IMR-90 (cell line): Measurements from ENCODE around the gene SLC12A8. TPM values are rescaled to one million over a fixed set of nuclear protein-coding genes. Genes with fewer than 3 reads are reported as not detected.

ENCODE experiments used
- ATAC-seq: fragments of 200-7000 bp; cut with Tn5 transposase; 2 replicates; pipeline ENCODE4 v1.9.1; 2020; ENCODE audit warnings: low read depth, mild to moderate bottlenecking, moderate library complexity
- BruUV-seq: library from RNA; stranded (reverse); fragments of 400-500 nt; replicated peaks from 2 replicates; lab custom pipeline; 2021; lab: Mats Ljungman, UMichigan
- CTCF ChIA-PET: fragments of 300-600 bp; formaldehyde crosslinking; extraction: SDS; loops from one replicate; lab custom pipeline; 2021; ENCODE audit warnings: antibody characterized with exemption; lab: Yijun Ruan, JAX
- POLR2A ChIA-PET: fragments of 300-600 bp; sonication (Branson Sonifier 250); formaldehyde crosslinking; loops from one replicate; lab custom pipeline; 2022; ENCODE audit warnings: antibody characterized with exemption; ENCODE audit not compliant: unreplicated experiment; lab: Charles Lee
- DNase-seq: peaks from one replicate; pipeline ENCODE4 v3.0.0; 2013
- H2AFZ ChIP-seq: replicated peaks from 2 replicates; pipeline ENCODE3; 2013; ENCODE audit warnings: low read length, mild to moderate bottlenecking; ENCODE audit not compliant: poor library complexity
- H2AK5ac ChIP-seq: 2 replicates; pipeline ENCODE4 v1.6.1; 2013; ENCODE audit warnings: low read depth, low read length, inconsistent platforms
- H2AK9ac ChIP-seq: replicated peaks from 2 replicates; pipeline ENCODE3; 2013; ENCODE audit warnings: mild to moderate bottlenecking, low read depth, low read length, moderate library complexity; ENCODE audit not compliant: poor library complexity
- H2BK120ac ChIP-seq: 2 replicates; pipeline ENCODE4 v1.6.1; 2013; ENCODE audit warnings: low read depth, low read length, inconsistent platforms
- H2BK15ac ChIP-seq: 3 replicates; pipeline ENCODE4 v1.6.1; 2013; ENCODE audit warnings: low read depth, low read length, inconsistent platforms
- H2BK20ac ChIP-seq: 2 replicates; pipeline ENCODE4 v1.6.1; 2013; ENCODE audit warnings: low read depth, mild to moderate bottlenecking, inconsistent platforms, low read length, moderate library complexity
- H2BK5ac ChIP-seq: 2 replicates; pipeline ENCODE4 v1.6.1; 2013; ENCODE audit warnings: mild to moderate bottlenecking, low read depth, low read length, inconsistent platforms; ENCODE audit not compliant: poor library complexity, severe bottlenecking
- H3K14ac ChIP-seq: replicated peaks from 2 replicates; pipeline ENCODE4 v1.6.1; 2013; ENCODE audit warnings: low read depth, low read length, inconsistent platforms
- H3K18ac ChIP-seq: 2 replicates; pipeline ENCODE4 v1.6.1; 2013; ENCODE audit warnings: low read depth, low read length, control low read depth
- H3K23ac ChIP-seq: 2 replicates; pipeline ENCODE4 v1.6.1; 2013; ENCODE audit warnings: low read depth, low read length, inconsistent platforms
- H3K27ac ChIP-seq: 2 replicates; pipeline ENCODE4 v1.5.1; 2013; ENCODE audit warnings: mild to moderate bottlenecking, control low read depth, low read length; ENCODE audit not compliant: insufficient read depth
- H3K27me3 ChIP-seq: 2 replicates; pipeline ENCODE4 v1.6.1; 2013; ENCODE audit warnings: low read length; ENCODE audit not compliant: control insufficient read depth, insufficient read depth
- H3K36me3 ChIP-seq: 2 replicates; pipeline ENCODE4 v1.6.1; 2013; ENCODE audit warnings: low read length, mixed read lengths; ENCODE audit not compliant: control insufficient read depth, insufficient read depth
- H3K4ac ChIP-seq: 2 replicates; pipeline ENCODE4 v1.6.1; 2013; ENCODE audit warnings: low read depth, low read length, inconsistent platforms
- H3K4me1 ChIP-seq: 2 replicates; pipeline ENCODE4 v1.6.1; 2013; ENCODE audit warnings: low read length, mixed read lengths; ENCODE audit not compliant: control insufficient read depth, insufficient read depth
- H3K4me2 ChIP-seq: 2 replicates; pipeline ENCODE4 v1.6.1; 2013; ENCODE audit warnings: low read depth, mild to moderate bottlenecking, control low read depth, low read length, moderate library complexity
- H3K4me3 ChIP-seq: 2 replicates; pipeline ENCODE4 v1.5.1; 2013; ENCODE audit warnings: low read depth, mild to moderate bottlenecking, control low read depth, low read length, moderate library complexity; ENCODE audit not compliant: insufficient read depth
- H3K56ac ChIP-seq: 2 replicates; pipeline ENCODE4 v1.6.1; 2013; ENCODE audit warnings: low read length, inconsistent platforms; ENCODE audit not compliant: insufficient read depth; ENCODE audit errors: extremely low read depth
- H3K79me1 ChIP-seq, 2 experiments: 2 replicates each; pipeline ENCODE4 v1.6.1; 2013; ENCODE audit warnings: low read length in 2 of 2, inconsistent platforms in 1 of 2, low read depth in 1 of 2
- H3K9ac ChIP-seq: 2 replicates; pipeline ENCODE4 v1.6.1; 2013; ENCODE audit warnings: low read depth, low read length, control low read depth
- H3K9me1 ChIP-seq: 2 replicates; pipeline ENCODE4 v1.6.1; 2013; ENCODE audit warnings: low read length, inconsistent platforms; ENCODE audit not compliant: insufficient read depth
- H3K9me3 ChIP-seq: 2 replicates; pipeline ENCODE4 v1.6.1; 2013; ENCODE audit warnings: low read length; ENCODE audit not compliant: control insufficient read depth, insufficient read depth
- H4K20me1 ChIP-seq: 2 replicates; pipeline ENCODE4 v1.6.1; 2013; ENCODE audit warnings: low read length, inconsistent platforms; ENCODE audit not compliant: insufficient read depth
- H4K5ac ChIP-seq: 2 replicates; pipeline ENCODE4 v1.6.1; 2013; ENCODE audit warnings: mild to moderate bottlenecking, low read depth, low read length, control low read depth
- H4K8ac ChIP-seq, 2 experiments: 2 replicates each; pipeline ENCODE4 v1.6.1; 2013; ENCODE audit warnings: low read depth in 2 of 2, low read length in 2 of 2, control low read depth in 1 of 2, inconsistent platforms in 1 of 2
- H4K91ac ChIP-seq: 2 replicates; pipeline ENCODE4 v1.6.1; 2013; ENCODE audit warnings: low read depth, low read length, inconsistent platforms; ENCODE audit not compliant: insufficient read depth
- BHLHE40 ChIP-seq: fragments of 150-350 bp; IDR thresholded peaks from 2 replicates; pipeline ENCODE4 v1.6.1; 2016; ENCODE audit warnings: mild to moderate bottlenecking, low read depth, low read length
- CEBPB ChIP-seq: IDR thresholded peaks from 2 replicates; pipeline ENCODE4 v1.6.1; 2012; ENCODE audit warnings: low read depth, low read length, improper control_type of control experiment
- CHD1 ChIP-seq: IDR thresholded peaks from 2 replicates; pipeline ENCODE4 v1.6.1; 2012; ENCODE audit warnings: low read depth, low read length, improper control_type of control experiment
- CTCF ChIP-seq: conservative IDR thresholded peaks from 2 replicates; pipeline ENCODE4 v1.5.1; 2012; ENCODE audit warnings: mild to moderate bottlenecking, low read depth, low read length, improper control_type of control experiment
- FOS ChIP-seq: fragments of 150-350 bp; IDR thresholded peaks from 2 replicates; pipeline ENCODE4 v1.6.1; 2016; ENCODE audit warnings: low read depth, low read length
- MAFK ChIP-seq: IDR thresholded peaks from 2 replicates; pipeline ENCODE4 v1.6.1; 2012; ENCODE audit warnings: low read depth, low read length, improper control_type of control experiment
- MAZ ChIP-seq: IDR thresholded peaks from 2 replicates; pipeline ENCODE4 v1.6.1; 2012; ENCODE audit warnings: low read depth, mild to moderate bottlenecking, low read length, improper control_type of control experiment, moderate library complexity, borderline replicate concordance
- MXI1 ChIP-seq: IDR thresholded peaks from 2 replicates; pipeline ENCODE4 v1.6.1; 2012; ENCODE audit warnings: low read depth, mild to moderate bottlenecking, low read length, moderate library complexity, borderline replicate concordance
- NFE2L2 ChIP-seq: fragments of 150-350 bp; IDR thresholded peaks from 2 replicates; pipeline ENCODE4 v1.6.1; 2016; ENCODE audit warnings: low read depth, mild to moderate bottlenecking, low read length
- POLR2A ChIP-seq: IDR thresholded peaks from 2 replicates; pipeline ENCODE4 v1.6.1; 2012; ENCODE audit warnings: mild to moderate bottlenecking, low read depth, low read length
- RAD21 ChIP-seq: IDR thresholded peaks from 2 replicates; pipeline ENCODE4 v1.6.1; 2012; ENCODE audit warnings: low read length, improper control_type of control experiment
- RCOR1 ChIP-seq: IDR thresholded peaks from 2 replicates; pipeline ENCODE4 v1.6.1; 2012; ENCODE audit warnings: mild to moderate bottlenecking, low read length, improper control_type of control experiment; ENCODE audit not compliant: insufficient replicate concordance
- RFX5 ChIP-seq: IDR thresholded peaks from 2 replicates; pipeline ENCODE4 v1.8.0; 2012; ENCODE audit warnings: low read depth, mild to moderate bottlenecking, low read length, moderate library complexity
- SMC3 ChIP-seq: fragments of 150-350 bp; IDR thresholded peaks from 2 replicates; pipeline ENCODE4 v1.6.1; 2016; ENCODE audit warnings: low read depth, mild to moderate bottlenecking, antibody characterized with exemption, low read length, moderate library complexity
- USF2 ChIP-seq: fragments of 150-350 bp; IDR thresholded peaks from 2 replicates; pipeline ENCODE4 v1.6.1; 2017; ENCODE audit warnings: mild to moderate bottlenecking, antibody characterized with exemption, low read length, low read depth
- WGBS, 2 experiments: methylation state at CpG; one replicate each; pipeline versions ENCODE4 v1.1.5 to v1.1.7; 2013; ENCODE audit warnings: missing lambda C conversion rate in 2 of 2; ENCODE audit not compliant: insufficient read length in 1 of 2; ENCODE audit errors: extremely low coverage in 2 of 2; 5-methylcytosine and 5-hydroxymethylcytosine counted together
- dilution Hi-C: fragments of 300-500 bp; cut with HindIII; formaldehyde crosslinking; loops from one replicate; pipeline ENCODE4 v1.14.3; 2018; ENCODE audit warnings: low sequenced_read_pairs; ENCODE audit not compliant: unreplicated experiment
- in situ Hi-C: fragments of 300-500 bp; cut with MboI; formaldehyde crosslinking; loops from 3 replicates; pipeline ENCODE4 v1.14.3; 2019; ENCODE audit warnings: low sequenced_read_pairs, inconsistent platforms, mixed read lengths
- intact Hi-C: fragments of 100-400 bp; cut with micrococcal nuclease; formaldehyde crosslinking; loops from 2 replicates; pipeline ENCODE4 v1.10.0; 2022
- polyA plus RNA-seq, 3 experiments: library from polyadenylated mRNA; depleted of rRNA; stranded (reverse); fragments of >200 nt; gene quantifications; 2 replicates each; pipeline ENCODE4 v1.2.3, GENCODE V29; 2012; ENCODE audit warnings: low replicate concordance in 1 of 3
- total RNA-seq: library from RNA; depleted of rRNA; stranded (reverse); fragments of >200 nt; gene quantifications from 2 replicates; pipeline ENCODE4 v1.2.3, GENCODE V29; 2012
- TF ChIP-seq, protein P1 (sequence below): fragments of 150-350 bp; IDR thresholded peaks from 2 replicates; pipeline ENCODE4 v1.6.1; 2016; ENCODE audit warnings: low read depth, mild to moderate bottlenecking, low read length, moderate library complexity, borderline replicate concordance

Gene SLC12A8
- total and polyA plus RNA-seq, 2 of the 4 experiments (the other 2 are of a cell fraction): 2.2 to 4.3 TPM

- no peak overlapping the region for H2BK5ac ChIP-seq
- H3K4me2 ChIP-seq: peak overlapping the region; percentile 34; the same call in 1 of the 2 replicates
- no peak overlapping the region for H3K23ac ChIP-seq
- H3K18ac ChIP-seq: no peak overlapping the region
- no peak overlapping the region for H3K4me3 ChIP-seq
- H3K36me3 ChIP-seq: peaks cover 43% of the 10 kb centered on the region
- dilution Hi-C loops (no loop called here), intact Hi-C loops (loop anchor here (2.0 kb wide), 1 partner anchor 393 kb away; no protein-coding TSS in a partner anchor), in situ Hi-C loops (loop anchor here (10.0 kb wide), 1 partner anchor 389 kb away; no protein-coding TSS in a partner anchor)
- H2AFZ ChIP-seq: no peak overlapping the region
- DNase-seq: peak; percentile 87
- no peak overlapping the region for H2AK9ac ChIP-seq
- H3K27me3 ChIP-seq: no peaks in the 10 kb centered on the region
- BruUV-seq: no TSS peak
- no peak overlapping the region for H4K5ac ChIP-seq
- H3K79me1 ChIP-seq: peaks cover 46 to 91% of the 10 kb centered on the region in 2 experiments
- H3K27ac ChIP-seq: no peak overlapping the region
- H3K4ac ChIP-seq: no peak overlapping the region
- no peak overlapping the region for H4K8ac ChIP-seq
- H2BK15ac ChIP-seq: 0 out of 3 replicates have a peak overlapping the region, but pooled peaks have one; percentile 0
- no peak overlapping the region for H3K14ac ChIP-seq
- CTCF ChIA-PET: no interaction called here
- H2BK120ac ChIP-seq: no peak overlapping the region; the same call in 1 of the 2 replicates
- peaks cover 42% of the 10 kb centered on the region for H3K9me1 ChIP-seq
- H4K91ac ChIP-seq: no peak overlapping the region
- peaks cover 93% of the 10 kb centered on the region for H4K20me1 ChIP-seq
- H2AK5ac ChIP-seq: peak overlapping the region; percentile 81
- no peak overlapping the region for H3K56ac ChIP-seq
- H3K4me1 ChIP-seq: peaks cover 38% of the 10 kb centered on the region
- POLR2A ChIA-PET: no interaction called here
- peak; percentile 89 for ATAC-seq
- H2BK20ac ChIP-seq: no peak overlapping the region
- H3K9me3 ChIP-seq: no peaks in the 10 kb centered on the region
- WGBS, 2 experiments: 0% methylated on average over 1 of the region's 2 CpGs; no CpG with 5 or more reads in 1 of the 2 experiments
- H3K9ac ChIP-seq: peak overlapping the region; percentile 13; the same call in 1 of the 2 replicates
- TF ChIP-seq FOS (peak; percentile 41; the same call in 1 of the 2 replicates), CEBPB (no peak), USF2 (no peak), RFX5 (no peak), NFE2L2 (0 out of 2 replicates have a peak, but pooled peaks have one; percentile 6), BHLHE40 (no peak), POLR2A (no peak), MAZ (peak; percentile 48; the same call in 1 of the 2 replicates), MAFK (no peak), CTCF (peak; percentile 45), CHD1 (no peak), SMC3 (peak; percentile 52), RAD21 (peak; percentile 60), RCOR1 (no peak), MXI1 (no peak)
- TF ChIP-seq, protein P1, sequence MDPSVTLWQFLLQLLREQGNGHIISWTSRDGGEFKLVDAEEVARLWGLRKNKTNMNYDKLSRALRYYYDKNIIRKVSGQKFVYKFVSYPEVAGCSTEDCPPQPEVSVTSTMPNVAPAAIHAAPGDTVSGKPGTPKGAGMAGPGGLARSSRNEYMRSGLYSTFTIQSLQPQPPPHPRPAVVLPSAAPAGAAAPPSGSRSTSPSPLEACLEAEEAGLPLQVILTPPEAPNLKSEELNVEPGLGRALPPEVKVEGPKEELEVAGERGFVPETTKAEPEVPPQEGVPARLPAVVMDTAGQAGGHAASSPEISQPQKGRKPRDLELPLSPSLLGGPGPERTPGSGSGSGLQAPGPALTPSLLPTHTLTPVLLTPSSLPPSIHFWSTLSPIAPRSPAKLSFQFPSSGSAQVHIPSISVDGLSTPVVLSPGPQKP: no peak
Observed at GRCh38 chr3:125045965-125046364, 166.6 kb downstream of the SLC12A8 start.
